GM12873 (cell line): ENCODE measurements around the gene MGAT4A.

Source experiments
- TF ChIP-seq, protein P1 (sequence below): IDR thresholded peaks from 2 replicates; pipeline ENCODE4 v1.5.1; 2012; ENCODE audit warnings: low read depth, mild to moderate bottlenecking, moderate library complexity, low read length, control low read depth; ENCODE audit not compliant: insufficient read depth; ENCODE audit errors: missing control alignments

Gene MGAT4A

DNA sequence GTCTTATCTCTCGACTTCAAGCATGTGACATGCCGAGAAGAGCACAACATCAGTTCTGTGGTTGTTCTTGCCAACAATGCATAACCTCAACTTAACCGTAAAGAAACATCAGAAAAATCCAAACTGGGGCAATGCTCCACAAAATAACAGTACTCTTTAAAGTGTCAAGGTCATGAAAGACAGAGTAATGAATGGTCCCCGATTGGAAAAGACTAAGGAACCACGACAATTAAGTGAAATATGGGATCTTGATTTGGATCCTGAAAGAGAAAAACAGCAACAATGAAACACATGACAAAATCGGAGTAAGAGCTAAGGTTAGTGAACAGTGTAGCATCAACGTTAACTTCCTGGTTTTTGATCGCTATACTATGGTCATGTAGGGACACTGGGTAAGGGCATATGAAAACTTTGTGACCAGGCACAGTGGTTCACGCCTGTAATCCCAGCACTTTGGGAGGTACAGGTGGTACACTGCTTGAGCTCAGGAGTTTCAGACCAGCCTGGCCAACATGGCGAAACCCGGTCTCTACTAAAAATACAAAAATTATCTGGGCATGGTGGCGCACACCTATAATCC is 67.3 kb downstream of the MGAT4A start:
- TF ChIP-seq, protein P1, sequence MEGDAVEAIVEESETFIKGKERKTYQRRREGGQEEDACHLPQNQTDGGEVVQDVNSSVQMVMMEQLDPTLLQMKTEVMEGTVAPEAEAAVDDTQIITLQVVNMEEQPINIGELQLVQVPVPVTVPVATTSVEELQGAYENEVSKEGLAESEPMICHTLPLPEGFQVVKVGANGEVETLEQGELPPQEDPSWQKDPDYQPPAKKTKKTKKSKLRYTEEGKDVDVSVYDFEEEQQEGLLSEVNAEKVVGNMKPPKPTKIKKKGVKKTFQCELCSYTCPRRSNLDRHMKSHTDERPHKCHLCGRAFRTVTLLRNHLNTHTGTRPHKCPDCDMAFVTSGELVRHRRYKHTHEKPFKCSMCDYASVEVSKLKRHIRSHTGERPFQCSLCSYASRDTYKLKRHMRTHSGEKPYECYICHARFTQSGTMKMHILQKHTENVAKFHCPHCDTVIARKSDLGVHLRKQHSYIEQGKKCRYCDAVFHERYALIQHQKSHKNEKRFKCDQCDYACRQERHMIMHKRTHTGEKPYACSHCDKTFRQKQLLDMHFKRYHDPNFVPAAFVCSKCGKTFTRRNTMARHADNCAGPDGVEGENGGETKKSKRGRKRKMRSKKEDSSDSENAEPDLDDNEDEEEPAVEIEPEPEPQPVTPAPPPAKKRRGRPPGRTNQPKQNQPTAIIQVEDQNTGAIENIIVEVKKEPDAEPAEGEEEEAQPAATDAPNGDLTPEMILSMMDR = no peak

DNA sequence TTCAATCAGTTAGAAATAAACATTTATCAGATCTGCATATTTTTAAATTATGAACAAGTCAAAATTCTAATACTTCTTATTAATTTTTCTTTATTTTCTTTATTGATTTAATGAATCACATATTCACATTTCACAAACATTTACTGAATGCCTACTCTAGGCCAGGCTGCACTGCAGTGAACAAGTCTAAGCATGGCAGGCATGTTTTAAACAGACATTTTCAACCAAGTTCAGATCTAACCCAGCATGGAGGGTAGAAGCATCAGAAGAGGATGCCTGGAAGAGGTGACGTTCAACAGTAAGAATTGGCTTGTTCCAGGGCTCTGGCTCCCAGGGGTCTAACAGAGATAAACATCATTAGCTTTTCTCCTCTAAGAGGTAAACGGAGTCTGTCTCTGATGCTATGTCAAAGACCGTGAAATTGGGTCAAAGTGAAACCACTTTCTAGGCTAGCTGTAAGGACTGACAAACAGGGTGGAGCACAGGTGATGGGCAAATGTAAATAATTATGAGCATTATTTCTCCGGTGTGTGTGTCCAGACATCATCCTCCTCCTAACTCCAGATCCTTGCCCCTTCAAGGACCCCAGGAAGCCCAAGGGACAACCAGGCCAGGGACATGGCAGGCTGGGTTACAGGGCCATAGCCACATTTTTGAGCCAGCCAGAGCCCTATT is 72.0 kb downstream of the MGAT4A start:
- TF ChIP-seq, protein P1 = no peak

DNA sequence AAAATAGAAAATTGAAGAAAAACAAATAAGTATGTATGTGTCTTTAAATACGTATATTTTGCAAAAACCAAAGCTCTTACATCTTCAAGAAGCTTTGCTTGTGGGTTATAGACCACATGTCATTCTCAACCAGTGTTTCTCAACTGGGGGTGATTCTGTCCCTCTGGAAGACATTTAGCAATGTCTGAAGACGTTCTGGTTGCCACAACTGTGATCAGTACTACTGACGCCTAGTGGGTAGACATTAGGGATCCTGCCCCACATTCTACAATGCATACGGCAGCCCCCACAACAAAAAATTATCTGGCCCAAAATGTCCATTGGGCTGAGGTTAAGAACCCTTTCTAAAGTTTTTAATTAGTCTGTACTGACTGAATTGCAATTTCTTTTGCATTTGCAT is 74.1 kb downstream of the MGAT4A start:
- TF ChIP-seq, protein P1 = no peak

DNA sequence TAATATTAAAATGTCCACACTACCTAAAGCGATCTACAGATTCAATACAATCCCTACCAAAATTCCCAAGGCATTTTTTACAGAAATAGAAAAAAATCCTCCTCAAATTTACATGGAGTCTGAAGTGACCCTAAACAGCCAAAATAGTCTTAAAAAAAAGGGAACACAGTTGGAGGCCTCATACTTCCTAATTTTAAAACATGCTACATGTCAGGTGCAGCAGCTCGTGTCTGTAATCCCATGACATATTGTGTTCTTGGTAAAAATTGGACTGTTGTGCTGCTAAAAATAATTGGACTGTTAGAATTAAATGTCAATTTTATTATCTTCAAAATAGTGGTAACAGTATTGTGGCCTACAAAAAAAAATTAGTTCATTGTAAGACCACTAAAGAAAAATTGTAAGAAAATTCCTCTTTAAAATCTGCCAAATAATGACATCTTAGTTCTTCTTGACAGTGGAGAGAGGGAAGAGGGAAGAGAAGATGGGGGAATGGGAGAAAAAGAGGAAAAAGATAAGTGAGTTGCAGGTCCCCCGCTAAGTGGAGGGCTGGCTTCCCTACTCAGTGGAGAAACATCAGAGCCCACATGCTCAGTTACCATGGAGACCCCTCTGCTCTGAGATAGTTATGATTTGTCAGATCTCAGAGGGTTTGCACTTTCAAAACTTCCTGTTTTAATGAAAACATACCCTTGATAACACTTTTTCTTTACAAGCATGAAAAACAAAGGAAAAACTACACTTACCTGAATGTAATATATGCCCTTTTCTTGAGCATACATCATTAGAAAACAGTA is 76.0 kb downstream of the MGAT4A start:
- TF ChIP-seq, protein P1 = no peak

DNA sequence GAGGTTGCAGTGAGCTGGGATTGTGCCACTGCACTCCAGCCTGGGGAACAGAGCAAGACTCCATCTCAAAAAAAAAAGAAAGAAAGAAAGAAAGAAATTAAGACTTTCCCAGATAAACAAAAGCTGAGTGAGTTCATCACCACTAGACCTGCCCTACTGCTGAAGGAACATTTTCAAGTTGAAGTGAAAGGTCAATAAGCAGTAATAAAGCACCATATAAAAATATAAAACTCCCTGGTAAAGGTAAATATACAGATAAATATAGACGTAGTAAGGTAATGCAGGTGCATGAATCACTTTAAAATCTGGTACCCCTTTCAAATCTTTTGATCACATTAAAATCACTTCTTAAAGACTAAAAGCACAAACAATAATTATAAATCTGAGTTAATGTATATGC is 79.9 kb downstream of the MGAT4A start:
- TF ChIP-seq, protein P1 = no peak

DNA sequence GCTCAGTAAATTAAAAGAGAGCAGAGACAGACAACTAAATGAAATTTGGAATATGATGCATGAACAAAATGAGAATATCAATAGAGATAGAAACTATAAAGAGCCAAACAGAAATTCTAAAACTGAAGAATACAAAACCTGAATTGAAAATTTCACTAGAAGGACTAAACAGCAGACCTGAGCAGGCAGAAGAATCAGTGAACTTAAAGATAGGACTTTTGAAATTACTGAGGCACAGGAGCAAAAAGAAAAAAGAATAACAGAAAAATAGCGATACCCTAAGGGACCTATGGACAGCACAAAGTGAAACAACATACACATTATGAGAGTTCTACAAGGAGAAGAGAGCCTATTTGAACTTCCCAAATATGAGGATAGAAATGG is 80.9 kb downstream of the MGAT4A start:
- TF ChIP-seq, protein P1 = no peak

DNA sequence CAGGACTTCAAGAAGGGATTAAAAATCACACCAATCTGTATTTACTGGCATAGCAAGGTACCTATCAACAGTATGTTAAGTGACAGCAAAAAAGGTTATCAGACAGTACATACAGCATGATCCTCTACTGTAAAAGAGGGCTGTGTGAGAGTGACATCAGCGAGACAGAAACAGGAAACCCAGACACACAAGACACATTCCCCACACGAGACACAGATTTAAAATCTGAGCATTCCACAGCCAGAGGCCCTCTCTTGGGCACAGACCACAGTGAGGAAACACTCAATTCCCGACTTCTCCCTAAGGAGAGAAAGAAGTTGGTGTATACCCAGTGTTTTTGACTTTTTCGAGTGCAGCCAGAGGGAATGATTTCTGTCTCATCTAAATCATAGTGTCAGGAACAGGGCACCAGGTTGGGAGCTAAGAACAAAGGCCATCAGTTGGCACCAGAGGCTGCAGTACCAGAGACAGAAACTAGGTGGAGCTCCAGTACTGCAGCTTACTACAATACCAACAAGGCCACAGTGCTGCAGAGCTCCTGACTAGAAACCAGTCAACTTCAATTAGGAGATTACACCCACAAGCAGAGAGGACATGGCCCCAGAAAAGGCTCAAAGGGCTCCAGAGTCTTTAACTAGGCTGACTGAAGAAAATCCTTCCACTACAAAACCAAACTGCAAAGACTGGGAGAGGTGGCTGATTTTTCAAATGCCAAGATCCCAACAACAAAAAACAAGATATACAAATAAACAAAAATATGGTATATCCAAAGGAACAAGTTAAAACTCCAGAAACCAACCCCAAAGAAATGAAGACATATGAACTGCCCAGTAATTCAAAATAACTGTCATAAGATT is 81.6 kb downstream of the MGAT4A start:
- TF ChIP-seq, protein P1 = peak; percentile 99
